H1 (cell line): ENCODE measurements around the gene HAO1. TPM values are rescaled to one million over a fixed set of nuclear protein-coding genes. Genes with fewer than 3 reads are reported as not detected.

Source experiments
- CTCF ChIA-PET: fragments of 300-600 bp; sonication (Branson Sonifier 250); formaldehyde crosslinking; loops from one replicate; lab custom pipeline; 2021; ENCODE audit not compliant: partially characterized antibody; lab: Charles Lee
- POLR2A ChIA-PET: fragments of 300-600 bp; sonication (Branson Sonifier 250); formaldehyde crosslinking; loops from one replicate; lab custom pipeline; 2021; ENCODE audit warnings: inconsistent platforms; ENCODE audit not compliant: partially characterized antibody; lab: Charles Lee
- DNase-seq, 2 experiments: peaks; one replicate each; pipeline versions ENCODE4 v3.0.0 to v3.0.0-alpha.2; 2010 to 2022; ENCODE audit warnings: low spot score in 2 of 2, low read depth in 1 of 2, mixed read lengths in 1 of 2
- FAIRE-seq: peaks from 2 replicates; lab custom pipeline; 2011; peaks lifted over from hg19 to GRCh38; lab: Jason Lieb, UNC
- H2AFZ ChIP-seq: 2 replicates; pipeline ENCODE4 v1.8.1; 2012; ENCODE audit warnings: low read length, inconsistent platforms
- H2AK5ac ChIP-seq: 2 replicates; pipeline ENCODE4 v1.6.1; 2013; ENCODE audit warnings: low read depth, low read length
- H2BK120ac ChIP-seq: replicated peaks from 2 replicates; pipeline ENCODE3; 2013; ENCODE audit warnings: low read depth, low read length, inconsistent platforms
- H2BK12ac ChIP-seq: 2 replicates; pipeline ENCODE4 v1.6.1; 2013; ENCODE audit warnings: low read depth, low read length
- H2BK15ac ChIP-seq: 2 replicates; pipeline ENCODE4 v1.6.1; 2013; ENCODE audit warnings: low read length
- H2BK20ac ChIP-seq: 2 replicates; pipeline ENCODE4 v1.6.1; 2013; ENCODE audit warnings: low read length
- H2BK5ac ChIP-seq: 2 replicates; pipeline ENCODE4 v1.6.1; 2013; ENCODE audit warnings: low read depth, low read length
- H3K14ac ChIP-seq: 2 replicates; pipeline ENCODE4 v1.6.1; 2013; ENCODE audit warnings: inconsistent platforms; ENCODE audit not compliant: insufficient read length
- H3K18ac ChIP-seq: 2 replicates; pipeline ENCODE4 v1.6.1; 2013; ENCODE audit warnings: low read length; ENCODE audit errors: extremely low read depth
- H3K23ac ChIP-seq: 2 replicates; pipeline ENCODE4 v1.6.1; 2013; ENCODE audit warnings: inconsistent platforms; ENCODE audit not compliant: insufficient read length
- H3K23me2 ChIP-seq: 2 replicates; pipeline ENCODE4 v1.6.1; 2013; ENCODE audit warnings: low read depth, low read length
- H3K27ac ChIP-seq: 2 replicates; pipeline ENCODE4 v1.6.1; 2011; ENCODE audit warnings: low read depth, low read length, inconsistent platforms
- H3K27me3 ChIP-seq, 4 experiments: replicated peaks in 1 of 4; 1 replicate in 1 of 4; 2 replicates in 3 of 4; pipeline versions ENCODE4 v1.6.1 to v1.8.1; 2011 to 2013; ENCODE audit warnings: low read length in 3 of 4, mild to moderate bottlenecking in 3 of 4, inconsistent platforms in 2 of 4, mixed read lengths in 2 of 4, moderate library complexity in 1 of 4; ENCODE audit not compliant: control insufficient read depth in 3 of 4, insufficient read depth in 3 of 4; ENCODE audit errors: extremely low read depth in 1 of 4
- H3K36me3 ChIP-seq, 4 experiments: 2 replicates each; pipeline versions ENCODE4 v1.6.1 to v1.8.1; 2011 to 2013; ENCODE audit warnings: mild to moderate bottlenecking in 4 of 4, low read length in 3 of 4, moderate library complexity in 2 of 4, control low read depth in 1 of 4, inconsistent platforms in 1 of 4; ENCODE audit not compliant: insufficient read depth in 4 of 4, control insufficient read depth in 2 of 4
- H3K4ac ChIP-seq: replicated peaks from 2 replicates; pipeline ENCODE3; 2013; ENCODE audit warnings: low read length, low read depth, mixed read lengths, inconsistent platforms; ENCODE audit not compliant: insufficient read length
- H3K4me1 ChIP-seq, 4 experiments: replicated peaks in 1 of 4; 1 replicate in 1 of 4; 2 replicates in 3 of 4; pipeline versions ENCODE4 v1.6.1 to v1.8.1; 2011 to 2013; ENCODE audit warnings: low read length in 3 of 4, inconsistent platforms in 2 of 4, mixed read lengths in 1 of 4; ENCODE audit not compliant: insufficient read depth in 4 of 4, control insufficient read depth in 3 of 4
- H3K4me2 ChIP-seq, 2 experiments: 2 replicates each; pipeline versions ENCODE4 v1.6.1 to v1.8.1; 2011 to 2013; ENCODE audit warnings: low read depth in 2 of 2, low read length in 2 of 2, control low read depth in 1 of 2, inconsistent platforms in 1 of 2, mild to moderate bottlenecking in 1 of 2; ENCODE audit not compliant: insufficient read depth in 1 of 2
- H3K4me3 ChIP-seq, 4 experiments: fragments of 200-600, 300-600 bp in 1 of 4; sonication (generic), shearing (Covaris generic), sonication (Bioruptor Twin) in 1 of 4; 2 replicates each; pipeline versions ENCODE4 v1.5.1 to v1.8.1; 2011 to 2016; ENCODE audit warnings: low read length in 4 of 4, low read depth in 3 of 4, control low read depth in 2 of 4, inconsistent platforms in 2 of 4, mild to moderate bottlenecking in 2 of 4, mixed read lengths in 1 of 4, moderate library complexity in 1 of 4; ENCODE audit not compliant: insufficient read depth in 2 of 4; ENCODE audit errors: extremely low read depth in 1 of 4
- H3K56ac ChIP-seq: replicated peaks from 2 replicates; pipeline ENCODE3; 2013; ENCODE audit warnings: low read depth, mild to moderate bottlenecking, mixed read lengths, low read length, inconsistent platforms; ENCODE audit not compliant: insufficient read length
- H3K79me1 ChIP-seq: 2 replicates; pipeline ENCODE4 v1.6.1; 2013; ENCODE audit warnings: low read depth, low read length, control low read depth
- H3K79me2 ChIP-seq, 2 experiments: 2 replicates each; pipeline versions ENCODE4 v1.6.1 to v1.8.1; 2012 to 2013; ENCODE audit warnings: low read length in 2 of 2, mild to moderate bottlenecking in 2 of 2, inconsistent platforms in 1 of 2; ENCODE audit not compliant: insufficient read depth in 2 of 2, control insufficient read depth in 1 of 2
- H3K9ac ChIP-seq, 4 experiments: replicated peaks in 1 of 4; 1 replicate in 1 of 4; 2 replicates in 3 of 4; pipeline versions ENCODE4 v1.6.1 to v1.8.1; 2011 to 2013; ENCODE audit warnings: low read depth in 3 of 4, low read length in 3 of 4, control low read depth in 2 of 4, mild to moderate bottlenecking in 2 of 4, moderate library complexity in 2 of 4, inconsistent platforms in 1 of 4; ENCODE audit errors: extremely low read depth in 1 of 4
- H3K9me3 ChIP-seq, 2 experiments: 2 replicates each; pipeline versions ENCODE4 v1.6.1 to v1.8.1; 2012 to 2013; ENCODE audit warnings: mild to moderate bottlenecking in 2 of 2, moderate library complexity in 2 of 2, control low read depth in 1 of 2, inconsistent platforms in 1 of 2, low read depth in 1 of 2, low read length in 1 of 2, mixed read lengths in 1 of 2; ENCODE audit not compliant: insufficient read depth in 2 of 2
- H4K20me1 ChIP-seq, 2 experiments: replicated peaks in 1 of 2; 2 replicates each; pipeline versions ENCODE3 to v1.8.1; 2011 to 2013; ENCODE audit warnings: inconsistent platforms in 2 of 2, low read length in 2 of 2, mild to moderate bottlenecking in 1 of 2; ENCODE audit not compliant: insufficient read depth in 2 of 2, control insufficient read depth in 1 of 2
- H4K5ac ChIP-seq: 2 replicates; pipeline ENCODE4 v1.6.1; 2013; ENCODE audit warnings: low read length, low read depth, mixed read lengths, inconsistent platforms; ENCODE audit not compliant: insufficient read length
- H4K8ac ChIP-seq: 2 replicates; pipeline ENCODE4 v1.8.0; 2013; ENCODE audit warnings: mild to moderate bottlenecking, moderate library complexity, low read length, inconsistent platforms; ENCODE audit not compliant: insufficient read depth; ENCODE audit errors: extremely low read depth
- H4K91ac ChIP-seq: replicated peaks from 2 replicates; pipeline ENCODE3; 2013; ENCODE audit warnings: low read length, mixed read lengths, inconsistent platforms; ENCODE audit not compliant: insufficient read length
- BRCA1 ChIP-seq: IDR thresholded peaks from 2 replicates; pipeline ENCODE4 v1.6.1; 2012; ENCODE audit warnings: low read depth, low read length, improper control_type of control experiment
- HDAC2 ChIP-seq, 2 experiments: fragments of 300-600 bp in 1 of 2; sonication (generic) in 1 of 2; IDR thresholded peaks; 2 replicates each; pipeline ENCODE4 v1.6.1; 2011 to 2012; ENCODE audit warnings: low read depth in 2 of 2, low read length in 2 of 2, mild to moderate bottlenecking in 2 of 2, moderate library complexity in 2 of 2, borderline replicate concordance in 1 of 2, inconsistent platforms in 1 of 2
- KDM1A ChIP-seq: fragments of 200-600, 300-600 bp; sonication (generic); IDR thresholded peaks from 2 replicates; pipeline ENCODE4 v1.7.1; 2016; ENCODE audit warnings: mild to moderate bottlenecking, low read length, borderline replicate concordance
- KDM4A ChIP-seq: IDR thresholded peaks from one replicate; pipeline ENCODE4 v1.7.1; 2012; ENCODE audit warnings: low read depth, mild to moderate bottlenecking, moderate library complexity, low read length, inconsistent platforms; ENCODE audit not compliant: severe bottlenecking
- NANOG ChIP-seq: IDR thresholded peaks from 2 replicates; pipeline ENCODE4 v1.6.1; 2011; ENCODE audit warnings: low read length, low read depth, mild to moderate bottlenecking, inconsistent platforms; ENCODE audit not compliant: insufficient read depth, poor library complexity, severe bottlenecking
- POLR2A ChIP-seq, 2 experiments: IDR thresholded peaks; 1 replicate in 1 of 2; 2 replicates in 1 of 2; pipeline ENCODE4 v1.6.1; 2011; ENCODE audit warnings: low read depth in 2 of 2, low read length in 2 of 2, mild to moderate bottlenecking in 2 of 2; ENCODE audit errors: control extremely low read depth in 1 of 2
- RXRA ChIP-seq: IDR thresholded peaks from 2 replicates; pipeline ENCODE4 v1.6.1; 2011; ENCODE audit warnings: low read depth, mild to moderate bottlenecking, low read length, moderate library complexity; ENCODE audit not compliant: insufficient read depth
- TAF7 ChIP-seq: optimal IDR thresholded peaks from 2 replicates; pipeline ENCODE3; 2011; ENCODE audit warnings: low read depth, mild to moderate bottlenecking, inconsistent platforms, low read length, moderate library complexity, borderline replicate concordance
- TEAD4 ChIP-seq: IDR thresholded peaks from 2 replicates; pipeline ENCODE4 v1.6.1; 2012; ENCODE audit warnings: low read depth, low read length, inconsistent platforms, mixed read lengths
- WGBS, 2 experiments: shearing (Covaris generic) in 1 of 2; methylation state at CpG; one replicate each; pipeline versions ENCODE4 v1.1.6 to v1.1.7; 2013 to 2015; ENCODE audit warnings: low lambda C conversion rate in 2 of 2, mixed read lengths in 2 of 2, inconsistent platforms in 1 of 2, low coverage in 1 of 2, missing lambda C conversion rate in 1 of 2; ENCODE audit not compliant: insufficient replicate concordance in 2 of 2, insufficient coverage in 1 of 2, insufficient read length in 1 of 2; ENCODE audit errors: extremely low coverage in 1 of 2, missing lambda C conversion rate in 1 of 2; 5-methylcytosine and 5-hydroxymethylcytosine counted together
- polyA plus RNA-seq, 7 experiments: library from polyadenylated mRNA; depleted of rRNA in 3 of 7; stranded (reverse) in 5 of 7; unstranded in 2 of 7; fragments of >200 nt in 5 of 7; fragments of 200-250 nt in 2 of 7; gene quantifications; 1 replicate in 5 of 7; 2 replicates in 1 of 7; 4 replicates in 1 of 7; pipeline versions ENCODE4 v1.2.1 to v1.2.3, GENCODE V29; 2011 to 2013; ENCODE audit warnings: missing spikeins in 2 of 7, mixed read lengths in 2 of 7
- total RNA-seq: library from RNA; stranded (reverse); fragmentation: NEBNext Ultra II Directional; extraction: Animal tissue kit (Norgen Biotek cat#: 25700); gene quantifications from 2 replicates; pipeline ENCODE4 v1.2.1, GENCODE V29; 2021
- TF ChIP-seq, protein P1 (sequence below): IDR thresholded peaks from 2 replicates; pipeline ENCODE4 v1.6.1; 2011; ENCODE audit warnings: low read length, improper control_type of control experiment

Gene HAO1
- total and polyA plus RNA-seq, 2 of the 8 experiments (the other 6 are each of a cell fraction or from before 2014, with no cell fraction given), result not detected

DNA sequence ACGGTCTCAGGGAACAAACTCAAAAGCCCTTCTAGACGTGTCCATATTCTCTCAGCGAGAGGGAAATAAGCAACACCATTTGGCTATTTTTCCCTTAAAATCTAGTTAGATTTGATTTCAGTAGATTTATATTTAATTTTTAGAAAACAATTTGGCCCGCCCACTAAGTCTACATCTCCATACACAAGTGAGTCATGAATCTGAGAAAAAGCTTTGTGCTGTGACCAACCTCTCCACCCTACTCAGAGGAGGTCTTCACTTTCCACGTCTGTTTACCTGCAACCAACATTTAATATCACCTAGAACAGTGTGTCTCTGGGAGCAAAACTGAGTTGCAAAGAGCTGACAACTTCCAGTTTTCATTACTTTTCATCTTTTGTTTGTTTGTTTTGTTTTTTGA is 48.6 kb downstream of the HAO1 start:
- FAIRE-seq, result no peak
- Histone ChIP-seq H3K9me3 (no peaks in the 10 kb centered on the region), H3K14ac (no peak overlapping the region), H2AFZ (no peak overlapping the region), H3K18ac (no peak overlapping the region), H3K23ac (no peak overlapping the region), H3K79me2 (no peaks in the 10 kb centered on the region), H4K20me1 (no peaks in the 10 kb centered on the region), H4K5ac (no peak overlapping the region), H3K4me3 (no peak overlapping the region), H3K4ac (no peak overlapping the region), H3K36me3 (no peaks in the 10 kb centered on the region), H4K91ac (no peak overlapping the region), H3K27me3 (no peaks in the 10 kb centered on the region), H3K27ac (no peak overlapping the region), H2BK20ac (no peak overlapping the region), H2BK15ac (no peak overlapping the region), H2BK12ac (no peak overlapping the region), H3K23me2 (no peaks in the 10 kb centered on the region), H3K4me1 (no peaks in the 10 kb centered on the region), H2BK120ac (no peak overlapping the region), H3K56ac (no peak overlapping the region), H3K4me2 (no peak overlapping the region), H4K8ac (no peak overlapping the region), H2BK5ac (no peak overlapping the region), H2AK5ac (no peak overlapping the region), H3K79me1 (no peaks in the 10 kb centered on the region), H3K9ac (no peak overlapping the region)
- DNase-seq, result no peak
- ChIA-PET POLR2A (no interaction called here), CTCF (interaction anchor here (0.7 to 1.2 kb wide), 2 partner anchors 89 to 609 kb away, joined by 3 to 7 read pairs; no protein-coding TSS in a partner anchor)
- TF ChIP-seq TEAD4 (no peak), NANOG (no peak), POLR2A (IDR thresholded peaks at IDR 0.05; ENCODE audit: control extremely low read depth in 1 of 2, low read depth in 2 of 2, low read length in 2 of 2) (no peak), BRCA1 (no peak), KDM1A (no peak), KDM4A (no peak), HDAC2 (IDR thresholded peaks at IDR 0.05; ENCODE audit: borderline replicate concordance in 1 of 2, low read depth in 2 of 2, low read length in 2 of 2) (no peak), RXRA (no peak), TAF7 (no peak)
- TF ChIP-seq, protein P1, sequence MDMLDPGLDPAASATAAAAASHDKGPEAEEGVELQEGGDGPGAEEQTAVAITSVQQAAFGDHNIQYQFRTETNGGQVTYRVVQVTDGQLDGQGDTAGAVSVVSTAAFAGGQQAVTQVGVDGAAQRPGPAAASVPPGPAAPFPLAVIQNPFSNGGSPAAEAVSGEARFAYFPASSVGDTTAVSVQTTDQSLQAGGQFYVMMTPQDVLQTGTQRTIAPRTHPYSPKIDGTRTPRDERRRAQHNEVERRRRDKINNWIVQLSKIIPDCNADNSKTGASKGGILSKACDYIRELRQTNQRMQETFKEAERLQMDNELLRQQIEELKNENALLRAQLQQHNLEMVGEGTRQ, result no peak
- 92% methylated on average over 5 of the region's 5 CpGs; no CpG with 5 or more reads in 1 of the 2 experiments for WGBS, 2 experiments
